GM18511 (cell line): ENCODE measurements around the gene KCNIP2.

Source experiments
- ATAC-seq: cut with Tn5 transposase; IDR thresholded peaks from one replicate; pipeline ENCODE4 v1.9.1; 2021; ENCODE audit warnings: mild to moderate bottlenecking, moderate library complexity; ENCODE audit not compliant: unreplicated experiment

The KCNIP2 gene

GRCh38 chr10:101851411-101852116 is 8.0 kb upstream of the KCNIP2 start:
- ATAC-seq, result no peak

DNA sequence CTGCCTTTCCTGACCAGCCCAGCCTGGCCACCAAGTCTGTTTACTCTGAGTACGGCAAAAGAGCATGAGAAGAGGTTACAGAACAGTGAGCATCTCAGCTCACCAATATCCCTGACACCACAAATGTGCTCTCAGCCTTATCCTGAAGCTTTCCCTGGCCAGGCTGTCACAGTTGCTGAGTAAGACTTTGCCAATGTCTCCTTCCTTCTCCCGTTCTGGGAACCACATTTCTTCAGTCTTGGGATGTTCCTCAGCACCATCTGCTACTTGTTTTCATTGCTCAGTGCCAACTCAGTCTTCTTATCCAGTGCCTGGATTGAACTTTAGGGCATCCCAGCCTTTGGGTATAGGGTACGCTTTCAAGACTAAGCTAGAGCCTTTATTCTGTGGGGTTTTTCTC is 7.1 kb upstream of the KCNIP2 start:
- ATAC-seq, result no peak

- ATAC-seq, result no peak
These were observed 5.3 kb upstream of the KCNIP2 start for GRCh38 chr10:101848894-101849351.

DNA sequence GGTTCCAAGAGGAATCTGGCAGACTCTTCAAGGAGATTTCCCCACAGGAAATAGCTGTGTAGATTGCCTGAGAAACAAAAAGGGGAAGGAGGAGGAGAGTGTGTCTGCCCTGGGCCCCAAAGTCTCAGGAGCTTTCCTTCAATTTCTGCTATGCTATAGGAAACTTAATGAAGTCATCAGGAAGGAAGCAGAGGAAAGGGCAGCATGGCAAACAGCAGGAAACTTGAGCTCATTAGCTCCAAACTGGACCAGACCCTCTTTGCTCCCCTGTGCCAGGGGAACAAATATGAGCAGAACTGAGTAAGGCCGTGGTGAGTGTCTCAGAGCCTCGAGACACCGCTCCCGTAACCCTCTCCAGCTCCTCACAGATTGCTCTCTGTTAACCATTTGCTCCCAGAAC is 4.8 kb upstream of the KCNIP2 start:
- no peak for ATAC-seq

DNA sequence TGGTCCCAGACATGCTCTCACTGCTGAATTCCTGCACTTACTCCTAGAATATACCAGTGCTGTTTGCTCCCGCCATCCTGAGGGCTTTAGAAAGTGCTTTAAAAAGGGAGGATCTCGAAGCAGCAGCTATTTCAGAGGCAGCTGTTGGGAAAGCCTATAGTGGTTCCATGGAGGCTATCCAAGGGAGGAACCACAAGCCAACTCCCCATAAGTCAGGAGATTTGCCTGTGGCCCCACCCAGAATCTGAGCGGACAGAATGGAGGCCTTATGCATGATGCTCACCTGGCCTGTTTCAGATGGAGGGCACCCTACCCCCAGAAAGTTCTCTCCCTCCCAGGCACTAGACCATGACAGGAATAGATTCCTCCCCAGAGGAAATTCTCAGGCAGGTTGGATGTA is 2.3 kb upstream of the KCNIP2 start:
- no peak for ATAC-seq

- no peak for ATAC-seq
These were observed 1.8 kb downstream of the KCNIP2 start for GRCh38 chr10:101841826-101842225.

DNA sequence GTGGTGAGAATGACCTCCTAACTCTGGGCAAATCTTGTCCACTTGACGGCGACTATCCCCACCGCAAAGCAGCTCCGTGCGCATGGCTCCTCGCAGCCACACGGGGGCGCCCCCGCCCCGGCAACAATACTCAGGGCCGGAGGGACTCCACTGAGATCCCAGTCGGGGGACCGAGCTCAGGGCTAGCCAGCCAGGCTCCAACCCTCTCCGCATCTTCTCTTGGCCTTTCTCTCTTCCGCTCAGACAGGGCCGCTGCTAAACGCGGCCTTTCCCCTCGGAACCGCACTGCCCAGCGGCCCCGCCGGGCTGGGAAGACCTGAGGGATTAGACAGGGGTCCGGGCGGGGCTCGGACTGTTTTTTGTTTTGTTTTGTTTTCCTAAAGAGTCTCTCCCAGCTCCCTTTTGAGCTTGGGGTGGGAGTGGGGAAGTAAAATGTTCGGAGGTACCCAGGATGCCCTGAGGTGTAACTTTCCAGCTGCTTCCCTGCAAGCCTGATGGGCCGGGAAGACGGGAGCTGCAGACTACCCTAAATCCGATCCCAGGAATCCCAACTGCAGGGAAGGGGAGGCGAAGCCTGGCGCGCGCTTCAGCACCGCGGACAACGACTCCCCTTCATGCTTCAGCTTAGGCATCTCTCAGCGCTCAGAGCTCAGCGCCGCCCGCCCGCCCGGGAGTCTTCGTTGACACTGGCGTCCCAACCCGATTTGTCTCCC is 2.7 kb downstream of the KCNIP2 start:
- peak; percentile 67 for ATAC-seq

DNA sequence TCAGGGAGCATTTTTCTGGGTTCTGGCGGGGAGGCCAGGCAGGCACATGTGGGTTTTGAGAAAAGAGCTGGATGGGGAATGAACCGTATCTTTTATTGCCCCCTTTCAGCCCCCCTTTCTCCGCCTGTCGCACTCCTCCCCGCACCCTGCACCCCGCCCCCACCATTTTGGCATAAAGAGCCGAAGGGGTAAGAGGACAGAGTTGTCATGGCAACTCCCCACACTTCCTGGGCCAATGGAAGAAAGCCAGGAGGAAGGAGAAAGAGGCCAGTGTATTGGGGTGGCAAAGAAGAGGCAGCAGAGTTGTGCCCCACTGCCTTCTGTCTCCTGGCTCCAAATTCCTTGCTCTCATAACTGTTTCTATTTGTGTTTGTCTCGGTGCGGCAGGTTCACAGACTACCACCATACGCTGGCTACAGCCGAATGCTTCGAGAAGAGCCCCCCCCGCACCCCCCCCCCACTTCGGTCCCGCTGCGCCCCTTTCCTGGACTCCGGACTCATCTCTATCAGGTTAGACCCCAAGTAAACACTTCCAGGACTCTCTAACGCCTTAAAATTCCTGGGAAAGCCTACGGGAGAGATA is 3.4 kb downstream of the KCNIP2 start:
- no peak for ATAC-seq

- ATAC-seq, result no peak
These were observed 4.1 kb downstream of the KCNIP2 start for GRCh38 chr10:101839416-101840063.

DNA sequence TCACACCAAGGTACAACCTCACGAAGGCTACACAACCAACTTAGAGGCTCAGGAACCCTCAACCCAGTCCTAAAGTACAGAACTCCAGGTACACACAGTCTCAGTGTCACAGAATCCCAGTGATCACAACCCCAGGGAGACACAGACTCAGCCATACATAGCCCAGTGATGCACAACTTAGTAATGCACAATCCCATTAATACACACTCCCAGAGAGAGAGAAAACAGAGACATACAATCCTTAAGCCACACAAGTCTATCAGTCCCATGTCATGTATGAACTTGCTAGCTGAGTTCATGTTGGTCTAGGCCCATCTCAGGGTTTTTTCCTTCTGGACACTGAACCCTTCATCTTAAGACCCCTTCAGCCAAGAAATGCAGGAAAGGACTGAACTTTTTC is 4.6 kb downstream of the KCNIP2 start:
- no peak for ATAC-seq

DNA sequence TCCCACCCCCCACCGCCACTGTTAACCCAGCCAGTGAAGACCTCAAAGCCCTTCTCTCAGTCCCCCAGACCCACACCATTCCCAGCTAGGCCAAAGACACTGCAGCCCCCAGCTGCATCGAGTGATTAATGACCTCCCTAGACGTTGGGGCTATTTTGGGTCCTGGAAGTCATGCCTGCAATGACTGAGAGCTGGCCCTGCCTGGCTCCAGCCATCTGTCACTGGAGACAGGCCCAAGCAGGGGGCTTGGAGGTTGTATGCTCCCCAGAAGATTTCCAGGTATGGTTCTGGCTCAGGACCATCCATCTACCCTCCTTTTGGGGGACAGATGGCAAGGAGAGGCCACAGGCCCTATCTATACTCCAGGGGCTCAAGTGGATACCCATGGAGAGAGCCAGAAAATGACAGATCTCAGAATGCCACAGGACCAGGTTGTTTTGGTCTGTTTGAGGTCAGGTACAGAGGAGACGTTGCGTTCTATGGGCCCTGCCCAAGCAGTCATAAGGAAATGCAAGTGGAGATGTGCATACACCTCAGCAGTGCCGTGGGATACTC is 5.1 kb downstream of the KCNIP2 start:
- no peak for ATAC-seq

- no peak for ATAC-seq
These were observed 5.9 kb downstream of the KCNIP2 start for GRCh38 chr10:101837748-101838147.

GRCh38 chr10:101835362-101835761 is 8.2 kb downstream of the KCNIP2 start:
- no peak for ATAC-seq

- no peak for ATAC-seq
These were observed 9.3 kb downstream of the KCNIP2 start for GRCh38 chr10:101834341-101834740.

- no peak for ATAC-seq
These were observed 10.1 kb downstream of the KCNIP2 start for GRCh38 chr10:101833466-101833865.

DNA sequence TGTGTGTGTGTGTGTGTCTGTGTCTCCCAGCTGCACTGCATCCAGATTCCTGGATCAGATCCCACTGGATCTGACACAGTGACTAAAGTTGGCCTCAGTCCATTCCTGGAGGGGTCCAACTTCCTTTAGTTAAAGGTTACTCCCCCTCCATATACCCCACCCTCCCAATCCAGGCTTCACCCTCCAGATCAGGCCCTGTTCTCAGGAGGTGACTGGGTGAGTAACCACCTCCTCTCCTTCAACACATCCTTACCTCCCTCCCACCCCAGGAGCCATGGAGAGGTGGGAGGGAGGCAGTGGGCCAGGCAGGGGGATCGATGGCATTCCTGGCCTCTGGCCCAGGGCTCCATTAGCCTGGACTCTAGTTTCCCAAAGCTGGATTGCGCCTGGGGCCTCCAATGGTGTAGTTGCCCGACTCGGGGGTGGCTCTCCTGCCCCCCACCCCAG is 11.3 kb downstream of the KCNIP2 start:
- no peak for ATAC-seq

GRCh38 chr10:101831169-101831811 is 12.3 kb downstream of the KCNIP2 start:
- ATAC-seq, result no peak

GRCh38 chr10:101830322-101831168 is 13.1 kb downstream of the KCNIP2 start:
- ATAC-seq, result peak; percentile 77

DNA sequence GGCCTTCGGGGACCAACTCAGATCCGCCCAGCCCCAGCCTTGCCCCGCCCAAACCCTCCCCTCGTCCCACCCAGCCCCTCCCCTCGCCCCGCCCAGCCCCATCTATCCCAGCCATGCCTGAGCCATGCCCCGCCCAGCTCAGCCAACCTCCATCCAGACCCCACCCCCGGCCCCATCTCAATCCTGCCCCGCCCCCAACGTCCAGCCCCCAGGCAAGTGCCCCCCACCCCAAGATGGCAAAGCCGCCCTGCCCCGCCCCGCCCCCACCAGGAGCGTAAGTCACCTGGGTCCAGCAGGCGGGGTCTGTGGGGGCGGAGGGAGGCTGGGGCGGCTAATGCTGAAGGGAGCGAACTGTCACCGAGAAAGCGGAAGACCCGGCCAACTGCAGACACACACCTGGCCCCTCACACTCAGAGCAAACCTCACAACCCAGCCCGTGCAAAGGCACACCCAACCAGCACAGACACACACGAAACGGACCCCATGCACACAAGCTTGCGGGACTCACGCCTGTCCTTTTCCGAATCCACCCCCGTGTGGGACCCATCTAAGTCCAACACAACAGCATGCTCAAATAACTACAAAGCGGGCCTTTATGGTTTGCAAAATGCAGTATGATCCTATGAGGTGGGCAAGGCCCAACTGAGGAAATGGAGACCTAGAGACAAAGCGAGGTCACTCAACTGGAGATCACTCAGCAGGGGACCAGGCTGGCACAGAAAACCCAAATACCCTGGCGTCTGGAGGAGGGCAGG is 13.9 kb downstream of the KCNIP2 start:
- peak; percentile 32 for ATAC-seq
